Stimulated activated CD4-positive, alpha-beta T cell treated with anti-CD3 and anti-CD28 coated beads, Interleukin-15, amount 100 ng/mL, for 48 hours (primary cell): ENCODE results near the gene ATL3.
A peak's percentile ranks its signal among the peaks of the same experiment; 100 is the strongest.
"Not testable (repeated sequence)": the region's sequence is repeated elsewhere in the genome, so short reads cannot be mapped to it uniquely, and the experiment has no call there.

Experiments
- DNase-seq, 2 donors: peaks; one replicate each; pipeline ENCODE4 v3.0.0-alpha.2; 2020; ENCODE audit warnings: low read depth in 2 of 2

The ATL3 gene, protein sequence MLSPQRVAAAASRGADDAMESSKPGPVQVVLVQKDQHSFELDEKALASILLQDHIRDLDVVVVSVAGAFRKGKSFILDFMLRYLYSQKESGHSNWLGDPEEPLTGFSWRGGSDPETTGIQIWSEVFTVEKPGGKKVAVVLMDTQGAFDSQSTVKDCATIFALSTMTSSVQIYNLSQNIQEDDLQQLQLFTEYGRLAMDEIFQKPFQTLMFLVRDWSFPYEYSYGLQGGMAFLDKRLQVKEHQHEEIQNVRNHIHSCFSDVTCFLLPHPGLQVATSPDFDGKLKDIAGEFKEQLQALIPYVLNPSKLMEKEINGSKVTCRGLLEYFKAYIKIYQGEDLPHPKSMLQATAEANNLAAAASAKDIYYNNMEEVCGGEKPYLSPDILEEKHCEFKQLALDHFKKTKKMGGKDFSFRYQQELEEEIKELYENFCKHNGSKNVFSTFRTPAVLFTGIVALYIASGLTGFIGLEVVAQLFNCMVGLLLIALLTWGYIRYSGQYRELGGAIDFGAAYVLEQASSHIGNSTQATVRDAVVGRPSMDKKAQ

DNA sequence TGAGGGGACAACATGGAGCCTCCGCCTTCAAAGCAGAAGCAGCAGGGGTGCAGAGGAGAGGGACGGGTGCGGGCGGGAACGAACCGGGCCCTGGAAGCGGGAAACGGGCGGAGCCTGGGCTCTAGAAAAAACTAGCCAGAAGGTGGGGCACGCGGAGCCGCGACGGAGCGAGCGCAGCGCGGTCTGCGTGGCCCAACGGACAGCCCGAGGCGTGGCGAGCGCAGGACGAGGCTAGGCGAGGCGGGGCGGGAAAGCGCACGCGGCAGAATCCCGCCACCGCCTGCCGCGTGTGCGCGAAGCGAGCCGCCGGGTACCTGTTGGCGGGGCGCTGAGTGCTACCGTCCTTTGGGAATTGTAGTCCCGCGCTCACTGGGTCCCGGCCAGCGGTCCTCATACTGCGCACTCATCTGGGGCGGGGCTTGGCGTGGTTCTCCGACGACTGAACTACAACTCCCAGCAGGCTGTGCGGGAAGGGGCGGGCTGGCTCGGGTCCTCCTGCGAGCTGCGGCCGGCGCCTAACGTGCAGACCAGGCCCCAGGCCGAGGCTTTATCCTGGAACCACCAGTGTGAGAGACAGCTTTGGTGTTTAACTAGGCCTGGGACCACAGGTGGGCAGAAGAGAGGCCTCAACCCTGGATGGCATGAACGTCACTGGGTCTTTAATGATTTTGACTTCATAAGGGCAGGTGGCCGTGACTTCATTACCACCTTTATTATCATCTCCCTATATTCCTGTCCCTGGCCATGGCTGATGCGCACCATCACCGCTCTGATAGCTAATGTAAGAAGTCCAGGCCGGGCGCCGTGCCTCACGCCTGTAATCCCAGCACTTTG lies at the start of gene ATL3:
ATL3 (minus strand) TSS at position 55 of the 834 bp plus-strand sequence; CDS start at position 14, 41 bp downstream.
- DNase-seq = peak; percentile 89 to 92

DNA sequence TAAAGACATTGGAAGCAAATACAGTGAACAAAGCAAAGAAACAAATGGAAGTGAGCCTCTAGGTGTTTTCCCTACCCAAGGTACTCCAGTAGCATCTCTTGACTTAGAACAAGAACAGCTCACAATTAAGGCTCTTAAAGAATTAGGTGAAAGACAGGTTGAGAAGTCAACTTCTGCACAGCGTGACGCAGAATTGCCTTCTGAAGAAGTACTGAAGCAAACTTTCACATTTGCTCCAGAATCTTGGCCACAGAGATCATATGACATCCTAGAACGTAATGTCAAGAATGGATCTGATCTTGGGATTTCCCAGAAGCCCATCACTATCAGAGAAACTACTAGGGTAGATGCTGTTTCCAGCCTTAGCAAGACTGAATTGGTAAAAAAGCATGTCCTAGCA lies 49.4 kb upstream of the ATL3 start:
- no peak for DNase-seq

DNA sequence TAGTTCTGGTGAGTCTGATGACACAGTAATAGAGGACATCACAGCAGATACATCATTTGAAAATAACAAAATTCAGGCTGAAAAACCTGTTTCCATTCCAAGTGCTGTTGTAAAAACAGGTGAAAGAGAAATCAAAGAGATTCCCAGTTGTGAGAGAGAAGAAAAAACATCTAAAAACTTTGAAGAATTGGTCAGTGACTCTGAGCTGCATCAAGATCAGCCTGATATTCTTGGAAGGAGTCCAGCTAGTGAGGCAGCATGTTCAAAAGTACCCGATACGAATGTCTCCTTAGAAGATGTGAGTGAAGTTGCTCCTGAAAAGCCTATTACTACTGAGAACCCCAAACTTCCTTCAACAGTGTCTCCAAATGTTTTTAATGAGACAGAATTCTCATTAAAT lies 48.8 kb upstream of the ATL3 start:
- DNase-seq = no peak

DNA sequence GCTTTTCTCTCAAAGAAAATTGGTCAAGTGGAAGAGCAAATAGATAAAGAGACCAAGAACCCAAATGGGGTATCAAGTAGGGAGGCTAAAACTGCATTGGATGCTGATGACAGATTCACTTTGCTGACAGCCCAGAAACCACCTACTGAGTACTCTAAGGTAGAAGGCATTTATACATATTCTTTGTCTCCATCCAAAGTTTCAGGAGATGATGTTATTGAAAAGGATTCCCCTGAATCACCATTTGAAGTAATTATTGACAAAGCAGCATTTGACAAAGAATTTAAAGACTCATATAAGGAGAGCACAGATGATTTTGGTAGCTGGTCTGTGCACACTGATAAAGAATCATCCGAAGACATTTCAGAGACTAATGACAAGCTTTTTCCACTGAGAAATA lies 47.8 kb upstream of the ATL3 start:
- DNase-seq = no peak

DNA sequence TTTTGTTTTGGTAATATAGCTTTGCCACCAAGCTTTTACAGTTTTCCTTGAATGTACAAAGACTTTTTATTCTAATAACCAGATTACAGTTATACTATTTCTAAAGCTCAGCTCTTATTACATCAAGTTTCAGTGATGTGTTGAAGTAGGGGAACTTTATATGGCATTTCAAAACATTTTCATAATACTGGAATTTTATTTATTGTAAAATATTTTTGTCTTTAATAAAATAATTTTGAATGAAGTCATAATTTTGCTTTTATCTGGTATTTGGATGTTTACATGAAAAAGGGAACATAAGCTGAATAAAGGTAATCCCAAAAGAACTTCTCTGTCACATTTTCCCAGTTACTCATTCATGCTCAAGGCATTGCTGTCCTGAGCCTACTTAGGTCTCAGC lies 44.9 kb upstream of the ATL3 start:
- DNase-seq = no peak

DNA sequence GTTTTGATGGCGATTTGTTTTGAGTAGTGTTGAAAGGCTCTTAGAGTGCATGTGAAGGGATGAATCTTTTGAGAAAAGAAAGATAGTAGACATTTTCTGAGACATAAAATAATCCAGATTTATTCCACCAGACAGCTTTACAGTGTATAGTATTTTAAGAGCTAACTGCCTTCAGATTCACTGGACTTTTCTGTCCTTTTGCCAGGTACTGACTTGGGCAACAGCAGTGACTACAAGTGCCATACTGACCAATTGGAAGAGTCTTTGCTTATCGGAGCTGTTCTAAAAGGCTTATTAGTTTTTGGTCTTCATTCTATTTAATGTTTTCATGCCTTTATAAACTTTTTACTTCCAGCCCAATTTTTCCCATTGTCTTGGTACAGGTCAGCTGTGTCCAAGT lies 42.6 kb upstream of the ATL3 start:
- no peak for DNase-seq

DNA sequence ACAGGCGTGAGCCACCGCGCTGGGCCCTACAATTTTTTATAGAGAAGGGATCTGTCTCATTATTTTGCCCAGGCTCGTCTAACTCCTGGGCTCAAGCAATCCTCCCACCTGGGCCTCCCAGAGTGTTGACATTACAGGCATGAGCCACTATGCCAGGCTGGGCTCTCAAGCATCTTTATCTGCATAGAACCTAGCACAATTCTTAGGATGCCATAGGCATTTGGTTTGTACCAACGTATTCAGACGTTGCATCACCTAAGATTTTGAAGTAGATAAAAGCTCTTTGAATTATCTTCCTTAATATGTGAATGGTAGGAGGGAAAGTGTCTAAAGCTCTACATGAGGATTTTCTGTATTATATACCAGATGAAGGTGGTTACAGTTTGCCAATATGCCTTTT lies 40.7 kb upstream of the ATL3 start:
- no peak for DNase-seq

DNA sequence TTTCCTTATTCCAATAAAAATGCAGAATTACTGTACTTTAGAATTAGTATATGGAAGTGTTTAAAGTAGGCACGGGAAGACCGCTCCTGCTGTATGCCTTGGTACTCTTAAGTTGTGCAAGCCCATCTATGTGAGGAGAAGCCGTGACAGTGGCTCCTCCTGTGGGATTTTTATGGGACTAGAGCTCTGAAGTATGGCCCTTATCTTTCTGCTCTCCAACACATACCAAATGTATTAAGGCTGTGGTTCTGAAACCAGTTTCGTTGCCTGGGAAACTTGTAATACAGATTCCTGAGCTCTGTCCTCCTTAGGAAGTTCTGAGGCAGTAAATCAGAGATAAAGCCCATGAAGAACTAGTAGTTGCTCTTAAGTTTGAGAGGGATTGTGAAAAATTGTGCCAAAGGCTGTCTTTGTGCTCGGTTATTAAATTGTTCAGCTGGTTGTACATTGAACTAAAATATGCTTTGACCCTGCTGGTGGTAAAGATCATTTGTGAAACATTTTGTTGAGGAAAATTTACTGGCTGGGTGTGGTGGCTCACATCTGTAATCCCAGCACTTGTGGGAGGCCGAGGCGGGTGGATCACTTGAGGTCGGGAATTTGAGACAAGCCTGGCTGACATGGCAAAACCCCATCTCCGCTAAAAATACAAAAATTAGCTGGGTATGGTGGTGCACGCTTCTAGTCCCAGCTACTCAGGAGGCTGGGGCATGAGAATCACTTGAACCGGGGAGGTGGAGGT lies 39.5 kb upstream of the ATL3 start:
- DNase-seq = no peak

DNA sequence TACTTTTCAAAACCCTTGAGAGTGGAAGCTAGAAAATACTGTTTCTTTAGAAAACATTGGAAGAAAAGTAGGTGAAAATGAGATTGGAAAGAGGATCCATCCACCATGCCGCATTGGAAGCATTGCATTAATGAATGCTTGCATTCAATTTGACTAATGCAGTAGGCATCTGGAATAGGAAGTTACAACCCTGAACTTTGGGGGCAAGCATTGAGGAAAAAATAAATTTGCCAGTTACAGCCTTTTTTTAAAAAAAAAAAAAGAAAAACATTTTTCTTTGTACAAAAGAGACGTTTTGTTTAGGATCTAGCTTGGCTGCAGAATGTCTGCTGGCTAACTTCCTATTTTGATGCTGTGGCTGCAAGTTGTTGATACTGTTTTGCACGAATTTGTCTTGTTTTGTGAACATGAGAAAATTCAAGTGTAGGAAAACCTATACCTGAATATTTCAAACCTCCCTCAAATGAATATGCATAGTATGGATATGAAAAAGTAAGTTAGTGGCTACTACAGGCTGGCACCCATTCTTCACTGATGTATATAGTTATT lies 38.2 kb upstream of the ATL3 start:
- DNase-seq = no peak

DNA sequence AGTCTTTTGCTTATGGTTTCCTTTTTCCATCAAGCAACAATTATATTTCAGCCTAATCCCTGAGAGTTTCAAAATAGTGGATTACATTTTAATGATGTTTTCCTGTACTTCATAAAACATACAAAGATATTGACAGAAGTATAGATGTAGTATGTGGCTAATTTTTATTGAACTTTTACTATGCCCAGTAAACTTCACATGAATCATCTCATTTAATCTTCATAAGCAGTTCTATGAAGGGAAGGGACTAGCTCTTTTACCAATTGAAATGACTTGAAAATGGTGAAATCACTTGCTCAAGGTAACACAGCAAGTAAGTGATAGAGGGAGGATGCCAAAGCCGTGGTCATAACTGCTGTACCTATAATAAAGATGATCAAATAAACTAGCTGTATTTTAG lies 37.6 kb upstream of the ATL3 start:
- DNase-seq = no peak

DNA sequence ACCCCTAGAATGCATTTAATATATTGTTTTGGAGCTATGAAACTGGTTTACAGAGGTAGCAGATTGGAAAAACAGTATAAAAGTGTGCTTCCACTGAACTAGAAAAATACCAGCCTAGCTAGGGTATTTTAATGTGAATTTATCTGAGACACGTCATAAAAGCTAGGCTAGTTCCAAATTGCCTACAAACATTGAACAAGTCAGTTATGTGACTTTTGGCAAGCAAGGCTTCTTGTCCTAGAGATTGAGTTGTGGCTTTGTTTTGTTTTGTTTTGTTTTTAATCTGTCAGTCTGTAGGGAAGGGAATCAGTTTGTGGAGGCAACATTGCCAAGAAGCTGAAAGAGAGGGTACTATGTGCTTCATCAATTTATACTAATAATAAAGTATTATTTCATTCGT lies 34.4 kb upstream of the ATL3 start:
- DNase-seq = no peak

DNA sequence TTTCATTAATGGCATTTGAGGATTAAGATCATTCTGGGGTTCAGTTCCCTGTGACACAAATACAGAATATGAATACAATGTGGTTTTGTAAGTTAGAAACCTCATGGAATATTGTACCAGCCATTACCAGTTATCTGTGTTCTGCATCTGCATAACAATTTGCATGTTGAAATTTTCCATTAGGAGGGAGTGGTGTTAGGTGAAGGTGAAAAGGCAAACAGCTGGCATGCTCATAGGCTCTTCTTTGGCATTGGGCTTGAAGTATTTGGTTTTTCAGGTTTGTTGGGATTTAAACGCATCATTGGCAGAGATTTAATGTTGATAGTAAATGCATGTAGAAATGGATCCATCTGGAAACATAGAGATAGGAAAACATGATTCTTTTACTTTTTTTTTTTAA lies 28.7 kb upstream of the ATL3 start:
- no peak for DNase-seq

DNA sequence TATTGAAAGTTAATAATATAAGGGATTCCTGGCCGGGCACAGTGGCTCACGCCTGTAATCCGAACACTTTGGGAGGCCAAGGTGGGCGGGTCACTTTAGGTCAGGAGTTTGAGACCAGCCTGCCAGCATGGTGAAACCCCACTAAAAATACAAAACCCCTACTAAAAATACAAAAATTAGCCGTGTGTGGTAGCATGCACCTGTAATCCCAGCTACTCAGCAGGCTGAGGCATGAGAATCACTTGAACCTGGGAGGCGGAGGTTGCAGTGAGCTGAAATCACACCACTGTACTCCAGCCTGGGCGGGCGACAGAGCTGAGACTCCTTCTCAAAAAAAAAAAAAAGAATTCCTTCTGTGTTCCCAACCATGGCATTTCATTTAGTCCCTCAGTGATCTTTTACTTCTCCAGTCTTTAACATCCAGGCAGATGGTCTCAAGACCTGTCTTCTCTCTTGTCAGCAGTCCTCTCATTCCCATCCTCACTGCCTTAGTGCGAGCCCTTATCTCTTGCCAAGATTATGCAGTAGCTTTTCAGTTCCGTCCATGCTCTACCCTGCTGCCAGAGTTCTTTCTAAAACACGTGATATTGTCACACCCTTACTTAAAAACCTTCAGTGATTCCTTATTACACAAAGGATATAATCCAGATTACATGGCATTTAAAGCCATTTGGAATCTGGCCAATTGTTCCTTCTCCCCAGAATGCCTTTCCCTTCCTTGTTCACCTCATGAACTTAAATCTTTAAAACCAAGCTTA lies 28.0 kb upstream of the ATL3 start:
- no peak for DNase-seq

DNA sequence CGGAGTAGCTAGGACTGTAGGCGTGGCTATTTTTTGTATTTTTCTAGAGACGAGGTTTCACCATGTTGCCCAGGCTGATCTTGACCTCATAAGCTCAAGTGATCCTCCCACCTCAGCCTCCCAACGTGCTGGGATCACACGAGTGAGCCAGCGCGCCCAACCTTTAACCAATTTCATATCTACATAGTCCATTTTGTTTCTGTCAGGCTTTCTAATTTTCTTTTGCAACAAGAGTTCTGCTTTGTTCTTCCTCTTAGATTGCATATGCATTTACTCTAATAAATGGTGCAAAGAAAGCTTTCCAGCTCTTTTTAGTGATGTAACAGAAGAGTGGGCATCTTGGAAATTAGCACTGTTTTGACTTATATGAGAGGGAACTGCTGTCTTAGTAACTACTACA lies 23.4 kb upstream of the ATL3 start:
- DNase-seq = no peak

DNA sequence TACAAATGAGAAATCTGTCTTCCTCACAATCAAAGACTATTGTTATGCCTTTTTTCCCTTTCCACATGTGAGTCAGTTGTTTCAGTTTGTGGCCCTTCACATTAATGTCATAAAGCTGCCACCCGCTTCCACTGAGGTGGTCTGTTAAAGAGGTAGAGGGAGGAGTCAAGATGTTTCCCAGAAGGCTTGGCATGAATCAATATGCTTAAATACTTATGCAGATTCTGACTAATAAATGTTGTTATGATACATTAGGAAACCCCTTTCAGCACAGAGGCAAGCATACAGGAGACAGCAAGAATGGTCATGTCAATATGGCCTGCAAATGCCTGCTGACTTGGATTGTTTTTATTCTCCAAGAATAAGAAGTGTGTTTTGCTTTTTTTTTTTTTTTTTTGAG lies 16.7 kb upstream of the ATL3 start:
- DNase-seq = no peak

DNA sequence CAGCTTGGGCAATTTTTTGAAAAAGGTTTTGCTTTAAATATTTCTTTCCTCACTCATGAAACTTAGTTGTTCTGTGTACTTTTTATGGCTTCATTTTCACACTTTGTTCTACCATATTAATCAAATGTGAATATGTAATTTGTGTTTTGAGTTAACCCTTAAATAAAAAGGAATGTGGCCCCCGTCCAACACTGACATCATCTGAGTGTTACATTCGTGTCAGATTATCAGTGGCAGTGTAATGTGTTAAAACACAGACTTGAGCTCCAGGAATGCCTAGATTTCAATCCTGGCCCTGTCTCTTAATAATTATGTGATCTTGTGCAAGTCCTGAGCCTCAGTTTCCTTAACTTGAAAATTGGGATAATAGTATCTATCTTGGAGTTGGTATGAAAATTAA lies 15.8 kb upstream of the ATL3 start:
- DNase-seq = no peak

DNA sequence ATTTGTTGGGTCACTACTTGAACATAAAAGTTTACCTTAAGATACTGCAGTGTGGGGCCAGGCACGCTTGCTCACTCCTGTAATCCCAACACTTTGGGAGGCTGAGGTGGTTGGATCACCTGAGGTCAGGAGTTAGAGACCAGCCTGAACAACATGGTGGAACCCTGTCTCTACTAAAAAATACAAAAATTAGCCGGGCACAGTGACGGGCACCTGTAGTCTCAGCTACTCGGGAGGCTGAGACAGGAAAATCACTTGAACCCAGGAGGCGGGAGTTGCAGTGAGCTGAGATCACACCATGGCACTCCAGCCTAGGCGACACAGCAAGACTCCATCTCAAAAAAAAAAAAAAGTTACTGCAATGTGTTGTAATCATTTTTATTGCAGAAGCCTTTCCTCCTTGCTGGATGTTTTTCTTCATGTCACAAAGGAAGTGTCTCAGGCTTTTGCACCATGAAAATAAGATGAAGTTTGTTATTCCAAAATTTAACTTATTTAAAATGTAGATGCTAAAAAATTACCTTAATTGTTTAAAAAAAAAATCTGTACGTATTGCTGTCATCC lies 14.1 kb upstream of the ATL3 start:
- DNase-seq = not testable (repeated sequence)

DNA sequence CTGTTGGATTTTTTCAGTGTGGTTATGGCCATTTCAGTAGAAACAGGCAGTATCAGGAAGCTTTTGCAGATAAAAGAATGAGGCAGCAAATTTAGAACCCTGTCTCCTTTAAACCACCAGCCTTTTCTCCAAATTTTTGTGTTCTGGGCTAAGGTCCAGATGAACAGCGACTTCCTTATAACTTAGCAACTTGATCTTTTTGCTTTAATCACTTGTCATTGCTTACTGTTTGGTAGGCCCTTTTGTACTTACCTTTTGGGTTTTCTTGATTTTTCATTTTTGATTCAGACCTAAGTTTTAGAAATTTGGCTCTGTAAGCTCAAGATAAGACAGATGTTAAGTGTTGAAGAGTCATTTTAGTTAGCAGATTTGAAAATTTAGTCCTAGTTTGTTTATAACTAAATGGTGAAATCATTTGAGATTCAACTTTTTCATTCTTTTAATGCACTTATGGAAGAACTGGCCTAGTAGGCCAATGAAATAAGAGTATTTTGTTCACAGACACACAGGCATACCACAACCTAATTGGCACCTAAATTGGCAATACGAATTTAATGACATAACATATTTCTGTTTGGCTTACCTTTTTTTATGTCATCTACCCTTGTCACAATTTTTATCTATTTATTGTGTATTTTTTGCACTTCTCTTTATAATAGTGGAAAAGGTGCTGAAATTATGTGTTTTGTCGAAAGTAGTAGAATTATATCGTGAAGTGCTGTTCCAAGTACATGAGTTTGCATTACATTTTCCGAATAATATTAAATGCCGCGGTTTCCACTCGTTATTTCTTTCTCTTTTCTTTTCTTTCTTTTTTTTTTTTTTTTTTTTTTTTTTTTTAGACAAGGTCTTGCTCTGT lies 12.2 kb upstream of the ATL3 start:
- DNase-seq = no peak

DNA sequence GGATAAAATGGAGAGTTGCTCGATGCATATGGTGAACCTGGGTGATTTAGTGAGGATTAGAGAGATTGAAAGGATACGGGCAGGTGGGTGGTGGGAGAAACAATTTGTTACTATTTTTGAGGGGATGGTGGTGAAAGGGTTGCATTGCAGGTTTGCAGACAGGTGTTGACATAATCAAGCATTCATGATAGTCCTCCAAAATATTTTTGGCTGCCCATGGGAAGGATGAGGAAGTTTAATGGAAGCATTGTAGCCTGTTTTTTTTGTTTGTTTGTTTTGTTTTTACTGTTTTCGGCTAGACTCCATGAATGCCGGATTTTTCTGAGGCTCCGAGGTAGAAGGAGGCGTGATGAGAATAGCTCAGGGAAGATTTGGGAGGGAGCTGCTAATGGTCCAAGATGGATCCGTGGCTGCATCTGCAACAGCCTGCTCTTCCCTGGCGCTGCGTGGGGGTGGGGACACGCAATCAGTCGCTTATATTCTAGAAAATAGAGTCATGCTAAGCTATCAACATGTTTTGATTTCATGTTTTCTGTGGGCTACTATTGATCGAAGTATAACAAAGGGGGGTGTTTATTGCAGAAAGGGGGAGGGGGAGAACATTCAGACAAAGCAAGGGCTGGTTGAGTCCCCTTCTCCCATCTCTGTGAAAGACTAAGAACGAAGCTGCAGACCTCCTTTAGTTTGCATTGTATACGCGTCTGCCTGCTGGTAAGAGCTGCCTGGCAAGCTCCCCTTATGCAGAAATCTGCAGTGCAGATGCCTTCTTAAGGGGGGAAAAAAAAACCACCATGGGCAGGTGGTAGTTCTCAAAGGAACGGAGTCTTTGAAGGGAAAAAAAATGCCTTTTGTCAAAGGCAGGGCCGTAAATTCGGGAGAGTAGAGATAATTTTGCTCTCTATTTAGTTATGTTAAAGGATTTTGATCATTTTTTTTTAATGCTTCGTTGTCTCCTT lies 11.2 kb upstream of the ATL3 start:
- DNase-seq = no peak
